Measurements from ENCODE around the gene ITPRIP. TPM values are rescaled to one million over a fixed set of nuclear protein-coding genes. Genes with fewer than 3 reads are reported as not detected.

The ITPRIP gene
- total and polyA plus RNA-seq, 2 of the 8 experiments (the other 6 are each of a cell fraction or from before 2014, with no cell fraction given) = 15.3 to 16.9 TPM

- FAIRE-seq = no peak
- no peak overlapping the region for H2AFZ ChIP-seq (ENCODE audit: low read length)
- POLR2A ChIA-PET (ENCODE audit: partially characterized antibody) = no interaction called here
- no peaks in the 10 kb centered on the region for H3K4me1 ChIP-seq (replicated peaks in 1 of 4; ENCODE audit: control insufficient read depth in 3 of 4, insufficient read depth in 4 of 4, low read length in 3 of 4)
- no peak overlapping the region for H3K4me3 ChIP-seq (ENCODE audit: extremely low read depth in 1 of 4, insufficient read depth in 2 of 4, low read depth in 3 of 4, low read length in 4 of 4)
- H3K9ac ChIP-seq (replicated peaks in 1 of 4; ENCODE audit: extremely low read depth in 1 of 4, low read depth in 3 of 4, low read length in 3 of 4) = no peak overlapping the region
- no peak overlapping the region for H2BK20ac ChIP-seq (ENCODE audit: low read length)
- no peak overlapping the region for H2AK5ac ChIP-seq (ENCODE audit: low read depth, low read length)
- H4K5ac ChIP-seq (ENCODE audit: insufficient read length, low read depth, low read length) = no peak overlapping the region
- H2BK12ac ChIP-seq (ENCODE audit: low read depth, low read length) = no peak overlapping the region
- H3K27me3 ChIP-seq (replicated peaks in 1 of 4; ENCODE audit: control insufficient read depth in 3 of 4, extremely low read depth in 1 of 4, insufficient read depth in 3 of 4, low read length in 3 of 4) = peaks cover 0 to 1% (median under 1%) of the 10 kb centered on the region in 4 experiments; a peak in 2 of 7 replicates
- H2BK5ac ChIP-seq (ENCODE audit: low read depth, low read length) = no peak overlapping the region
- H3K14ac ChIP-seq (ENCODE audit: insufficient read length) = no peak overlapping the region
- H3K79me1 ChIP-seq (ENCODE audit: low read depth, low read length) = no peaks in the 10 kb centered on the region
- H4K20me1 ChIP-seq (replicated peaks in 1 of 2; ENCODE audit: control insufficient read depth in 1 of 2, insufficient read depth in 2 of 2, low read length in 2 of 2) = no peaks in the 10 kb centered on the region
- no peak overlapping the region for H3K4me2 ChIP-seq (ENCODE audit: insufficient read depth in 1 of 2, low read depth in 2 of 2, low read length in 2 of 2)
- no peak overlapping the region for H2BK120ac ChIP-seq (replicated peaks; ENCODE audit: low read depth, low read length)
- DNase-seq (ENCODE audit: low read depth in 1 of 2, low spot score in 2 of 2) = no peak
- no peaks in the 10 kb centered on the region; the same call in 1 of the 2 replicates for H3K23me2 ChIP-seq (ENCODE audit: low read depth, low read length)
- CTCF ChIA-PET (ENCODE audit: partially characterized antibody) = interaction anchor here (1.1 kb wide), 1 partner anchor 68 kb away, joined by 3 read pairs; no protein-coding TSS in a partner anchor
- no peaks in the 10 kb centered on the region for H3K79me2 ChIP-seq (ENCODE audit: control insufficient read depth in 1 of 2, insufficient read depth in 2 of 2, low read length in 2 of 2)
- H2BK15ac ChIP-seq (ENCODE audit: low read length) = no peak overlapping the region
- H3K36me3 ChIP-seq (ENCODE audit: control insufficient read depth in 2 of 4, insufficient read depth in 4 of 4, low read length in 3 of 4) = no peaks in the 10 kb centered on the region
- H3K27ac ChIP-seq (ENCODE audit: low read depth, low read length) = no peak overlapping the region
- H3K23ac ChIP-seq (ENCODE audit: insufficient read length) = no peak overlapping the region
- H4K91ac ChIP-seq (replicated peaks; ENCODE audit: insufficient read length, low read length) = no peak overlapping the region
- WGBS, 2 experiments (ENCODE audit: extremely low coverage in 1 of 2, insufficient coverage in 1 of 2, insufficient read length in 1 of 2, insufficient replicate concordance in 2 of 2, low coverage in 1 of 2, low lambda C conversion rate in 2 of 2, missing lambda C conversion rate in 1 of 2) = 70% methylated on average over 2 of the region's 2 CpGs; no CpG with 5 or more reads in 1 of the 2 experiments
- H3K18ac ChIP-seq (ENCODE audit: extremely low read depth, low read length) = no peak overlapping the region
- H3K9me3 ChIP-seq (ENCODE audit: insufficient read depth in 2 of 2, low read depth in 1 of 2, low read length in 1 of 2) = 0 out of 4 replicates have a peak, but pooled peaks cover 0 to 2% of the 10 kb centered on the region in 2 experiments
- H4K8ac ChIP-seq (ENCODE audit: extremely low read depth, insufficient read depth, low read length) = no peak overlapping the region
- no peak for TF ChIP-seq RBBP5 (IDR thresholded peaks at IDR 0.05; ENCODE audit: borderline replicate concordance, low read depth, low read length)
- TF ChIP-seq SUZ12 (IDR thresholded peaks at IDR 0.05; ENCODE audit: low read length) = no peak
- TF ChIP-seq BRCA1 (IDR thresholded peaks at IDR 0.05; ENCODE audit: low read depth, low read length) = no peak
- no peak for TF ChIP-seq MAX (IDR thresholded peaks at IDR 0.05)
- TF ChIP-seq TCF12 (IDR thresholded peaks at IDR 0.05; ENCODE audit: low read depth, low read length) = no peak
- no peak for TF ChIP-seq GTF2F1 (IDR thresholded peaks at IDR 0.05; ENCODE audit: borderline replicate concordance, low read depth, low read length)
- TF ChIP-seq GABPA (IDR thresholded peaks at IDR 0.05; ENCODE audit: borderline replicate concordance, insufficient read depth, low read length) = no peak
- TF ChIP-seq CHD1 (IDR thresholded peaks at IDR 0.05; ENCODE audit: low read depth, low read length) = no peak
- no peak for TF ChIP-seq SP4 (IDR thresholded peaks at IDR 0.05; ENCODE audit: low read length)
- TF ChIP-seq HDAC2 (IDR thresholded peaks at IDR 0.05; ENCODE audit: borderline replicate concordance in 1 of 2, low read depth in 2 of 2, low read length in 2 of 2) = no peak
- TF ChIP-seq BCL11A (IDR thresholded peaks at IDR 0.05; ENCODE audit: low read depth in 2 of 2, low read length in 2 of 2) = no peak
- TF ChIP-seq BACH1 (IDR thresholded peaks at IDR 0.05; ENCODE audit: low read length) = no peak
- TF ChIP-seq KDM4A (IDR thresholded peaks at IDR 0.05; ENCODE audit: low read depth, low read length, severe bottlenecking) = no peak
- H3K4ac ChIP-seq (replicated peaks; ENCODE audit: insufficient read length, low read depth, low read length) = no peak overlapping the region
- no peak overlapping the region for H3K56ac ChIP-seq (replicated peaks; ENCODE audit: insufficient read length, low read depth, low read length)
Observed at GRCh38 chr10:104359811-104360210, 21.5 kb upstream of the ITPRIP start.

All from H1 (cell line).